HG02678 (cell line): ENCODE results near the gene PALD1.
A peak's percentile ranks its signal among the peaks of the same experiment; 100 is the strongest.

Source experiments
- ATAC-seq: cut with Tn5 transposase; IDR thresholded peaks from one replicate; pipeline ENCODE4 v1.9.1; 2021; ENCODE audit warnings: mild to moderate bottlenecking, moderate library complexity; ENCODE audit not compliant: unreplicated experiment

The PALD1 gene

GRCh38 chr10:70504521-70505358 lies 26.2 kb downstream of the PALD1 start:
- no peak for ATAC-seq

- no peak for ATAC-seq
These were observed 27.3 kb downstream of the PALD1 start for GRCh38 chr10:70505908-70506307.

- no peak for ATAC-seq
These were observed 29.4 kb downstream of the PALD1 start for GRCh38 chr10:70507966-70508365.

- no peak for ATAC-seq
These were observed 30.6 kb downstream of the PALD1 start for GRCh38 chr10:70508912-70509756.

GRCh38 chr10:70509757-70510147 lies 31.2 kb downstream of the PALD1 start:
- ATAC-seq = no peak

GRCh38 chr10:70510453-70510852 lies 31.9 kb downstream of the PALD1 start:
- no peak for ATAC-seq

- ATAC-seq = no peak
These were observed 32.3 kb downstream of the PALD1 start for GRCh38 chr10:70510904-70511303.

- ATAC-seq = no peak
These were observed 33.6 kb downstream of the PALD1 start for GRCh38 chr10:70512149-70512639.

- ATAC-seq = peak; percentile 95
These were observed 35.3 kb downstream of the PALD1 start for GRCh38 chr10:70513848-70514309.

GRCh38 chr10:70514591-70514990 lies 36.0 kb downstream of the PALD1 start:
- no peak for ATAC-seq

GRCh38 chr10:70515035-70515667 lies 36.6 kb downstream of the PALD1 start:
- ATAC-seq = no peak

- ATAC-seq = no peak
These were observed 40.1 kb downstream of the PALD1 start for GRCh38 chr10:70518695-70519094.

- ATAC-seq = no peak
These were observed 44.5 kb downstream of the PALD1 start for GRCh38 chr10:70523057-70523456.

- ATAC-seq = no peak
These were observed 45.0 kb downstream of the PALD1 start for GRCh38 chr10:70523549-70523948.

GRCh38 chr10:70528314-70528713 lies 49.7 kb downstream of the PALD1 start:
- ATAC-seq = no peak

- ATAC-seq = no peak
These were observed 50.3 kb downstream of the PALD1 start for GRCh38 chr10:70528741-70529362.

- ATAC-seq = no peak
These were observed 51.3 kb downstream of the PALD1 start for GRCh38 chr10:70529848-70530247.

- ATAC-seq = no peak
These were observed 51.7 kb downstream of the PALD1 start for GRCh38 chr10:70530315-70530714.

GRCh38 chr10:70532554-70533188 lies 54.1 kb downstream of the PALD1 start:
- ATAC-seq = no peak

- no peak for ATAC-seq
These were observed 54.6 kb downstream of the PALD1 start for GRCh38 chr10:70533189-70533558.
